ENCODE results near the gene LBH. TPM values are rescaled to one million over a fixed set of nuclear protein-coding genes. Genes with fewer than 3 reads are reported as not detected.

The LBH gene
- total RNA-seq, 1 experiment from 2014 or later = 5.8 TPM

DNA sequence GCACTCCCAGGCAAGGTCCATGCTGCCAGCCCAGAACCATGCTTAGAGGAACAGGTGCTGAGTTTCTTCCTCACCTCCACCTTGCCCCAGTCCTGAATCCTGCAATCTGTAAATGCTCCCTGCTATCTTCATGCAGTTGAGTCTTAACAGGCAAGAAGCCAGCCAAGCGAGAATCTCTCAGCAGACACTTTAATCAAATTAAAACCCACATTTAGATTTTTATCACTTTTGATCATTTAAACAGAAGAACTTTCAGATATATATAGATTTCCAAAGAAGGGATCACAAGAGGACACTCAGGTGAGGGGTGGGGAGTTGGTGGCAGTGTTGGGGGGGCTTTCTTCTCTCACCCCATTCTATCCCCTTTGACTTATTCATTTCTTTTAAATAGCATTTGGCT is 25.9 kb upstream of the LBH start:
- peaks cover 35% of the 10 kb centered on the region; the same call in 1 of the 2 replicates for H3K27me3 ChIP-seq (ENCODE audit: low read length)
- H3K9me2 ChIP-seq (replicated peaks; ENCODE audit: low read length) = no peaks in the 10 kb centered on the region
- no peak for ATAC-seq
- ChIA-PET POLR2A (ENCODE audit: unreplicated experiment) (no interaction called here), CTCF (no interaction called here)
- H3K9me3 ChIP-seq (ENCODE audit: low read length) = no peaks in the 10 kb centered on the region
- H3F3A ChIP-seq (ENCODE audit: low read length, unreplicated experiment) = no peaks in the 10 kb centered on the region
- no peak overlapping the region for H3K4me3 ChIP-seq (ENCODE audit: low read length)
- no peaks in the 10 kb centered on the region for H4K20me1 ChIP-seq (ENCODE audit: low read length)
- H2AFZ ChIP-seq (ENCODE audit: low read length) = no peak overlapping the region
- H3K79me2 ChIP-seq (ENCODE audit: low read length) = no peaks in the 10 kb centered on the region
- intact Hi-C loops (cut with micrococcal nuclease) = no loop called here
- H3K9ac ChIP-seq (ENCODE audit: low read length) = no peak overlapping the region
- no peak overlapping the region for H3K4me2 ChIP-seq (ENCODE audit: low read length)
- BruUV-seq (replicated peaks) = no TSS peak
- no peaks in the 10 kb centered on the region for H3K4me1 ChIP-seq (ENCODE audit: insufficient read depth, low read length)
- no peaks in the 10 kb centered on the region for H3K36me3 ChIP-seq (ENCODE audit: low read depth, low read length)
- no peak overlapping the region for H3K27ac ChIP-seq (ENCODE audit: low read length)
- no peak for DNase-seq
- TF ChIP-seq EZH2 (IDR thresholded peaks at IDR 0.05; ENCODE audit: low read length, unreplicated experiment) (no peak), EZH2phosphoT487 (IDR thresholded peaks at IDR 0.05; ENCODE audit: borderline replicate concordance, low read length) (no peak)
- TF ChIP-seq, protein P1, sequence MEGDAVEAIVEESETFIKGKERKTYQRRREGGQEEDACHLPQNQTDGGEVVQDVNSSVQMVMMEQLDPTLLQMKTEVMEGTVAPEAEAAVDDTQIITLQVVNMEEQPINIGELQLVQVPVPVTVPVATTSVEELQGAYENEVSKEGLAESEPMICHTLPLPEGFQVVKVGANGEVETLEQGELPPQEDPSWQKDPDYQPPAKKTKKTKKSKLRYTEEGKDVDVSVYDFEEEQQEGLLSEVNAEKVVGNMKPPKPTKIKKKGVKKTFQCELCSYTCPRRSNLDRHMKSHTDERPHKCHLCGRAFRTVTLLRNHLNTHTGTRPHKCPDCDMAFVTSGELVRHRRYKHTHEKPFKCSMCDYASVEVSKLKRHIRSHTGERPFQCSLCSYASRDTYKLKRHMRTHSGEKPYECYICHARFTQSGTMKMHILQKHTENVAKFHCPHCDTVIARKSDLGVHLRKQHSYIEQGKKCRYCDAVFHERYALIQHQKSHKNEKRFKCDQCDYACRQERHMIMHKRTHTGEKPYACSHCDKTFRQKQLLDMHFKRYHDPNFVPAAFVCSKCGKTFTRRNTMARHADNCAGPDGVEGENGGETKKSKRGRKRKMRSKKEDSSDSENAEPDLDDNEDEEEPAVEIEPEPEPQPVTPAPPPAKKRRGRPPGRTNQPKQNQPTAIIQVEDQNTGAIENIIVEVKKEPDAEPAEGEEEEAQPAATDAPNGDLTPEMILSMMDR (conservative IDR thresholded peaks at IDR 0.05; ENCODE audit: low read depth, low read length) = no peak

DNA sequence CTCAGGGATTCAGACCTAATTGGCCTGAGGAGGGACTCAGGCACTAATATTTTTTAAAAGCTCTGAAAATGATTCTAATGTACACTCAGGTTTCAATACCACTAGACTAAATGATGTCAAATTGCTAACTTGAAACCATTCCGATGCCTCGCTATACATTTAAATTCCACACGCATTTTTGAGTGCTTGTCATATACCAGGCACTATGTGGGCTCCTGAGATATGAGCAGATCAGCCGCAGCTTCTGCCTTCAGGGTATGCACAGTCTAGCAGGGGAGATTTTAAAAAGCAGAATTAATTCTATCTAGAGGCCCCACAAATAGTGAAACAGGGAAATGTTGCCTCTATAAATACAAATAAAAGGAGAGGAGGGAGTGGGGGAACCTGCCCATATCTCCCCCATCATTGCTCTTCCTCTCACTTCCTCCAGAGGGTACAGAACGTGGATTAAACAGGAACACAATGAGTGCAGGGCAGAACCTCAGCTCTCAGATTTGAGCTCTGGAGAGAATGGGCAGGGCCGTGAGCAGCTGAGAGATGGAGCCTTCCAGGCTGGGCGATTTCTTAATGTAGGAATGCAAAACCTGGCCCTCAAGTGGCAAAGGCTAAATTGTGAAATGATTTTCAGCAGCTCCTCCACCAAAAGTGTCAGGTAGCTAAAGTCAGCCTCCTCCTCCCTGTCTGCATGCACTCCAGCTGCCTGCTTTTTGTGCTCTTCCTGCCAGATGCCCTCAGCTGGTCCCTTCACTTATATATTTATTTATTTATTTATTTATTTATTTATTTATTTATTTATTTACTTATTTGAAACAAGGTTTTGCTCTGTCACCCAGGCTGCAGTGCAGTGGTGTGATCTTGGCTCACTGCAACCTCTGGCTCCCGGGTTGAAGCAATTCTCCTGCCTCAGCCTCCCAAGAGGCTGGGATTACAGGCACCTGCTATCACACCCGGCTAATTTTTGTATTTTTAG is 24.6 kb upstream of the LBH start:
- Histone ChIP-seq H3F3A (ENCODE audit: low read length, unreplicated experiment) (no peaks in the 10 kb centered on the region), H2AFZ (ENCODE audit: low read length) (no peak overlapping the region), H3K36me3 (ENCODE audit: low read depth, low read length) (no peaks in the 10 kb centered on the region), H3K27me3 (ENCODE audit: low read length) (peaks cover 35% of the 10 kb centered on the region; the same call in 1 of the 2 replicates), H3K9ac (ENCODE audit: low read length) (no peak overlapping the region), H3K4me2 (ENCODE audit: low read length) (no peak overlapping the region), H3K4me1 (ENCODE audit: insufficient read depth, low read length) (no peaks in the 10 kb centered on the region), H4K20me1 (ENCODE audit: low read length) (no peaks in the 10 kb centered on the region), H3K79me2 (ENCODE audit: low read length) (no peaks in the 10 kb centered on the region), H3K4me3 (ENCODE audit: low read length) (no peak overlapping the region), H3K9me2 (replicated peaks; ENCODE audit: low read length) (no peaks in the 10 kb centered on the region), H3K27ac (ENCODE audit: low read length) (no peak overlapping the region), H3K9me3 (ENCODE audit: low read length) (no peaks in the 10 kb centered on the region)
- CTCF ChIA-PET = no interaction called here
- POLR2A ChIA-PET (ENCODE audit: unreplicated experiment) = no interaction called here
- ATAC-seq = peak; percentile 38; the same call in 1 of the 2 replicates
- BruUV-seq (replicated peaks) = no TSS peak
- no peak for DNase-seq
- intact Hi-C loops (cut with micrococcal nuclease) = no loop called here
- TF ChIP-seq EZH2phosphoT487 (IDR thresholded peaks at IDR 0.05; ENCODE audit: borderline replicate concordance, low read length) = no peak
- TF ChIP-seq, protein P1 (conservative IDR thresholded peaks at IDR 0.05; ENCODE audit: low read depth, low read length) = 0 out of 2 replicates have a peak, but pooled peaks have one; percentile 15
- no peak for TF ChIP-seq EZH2 (IDR thresholded peaks at IDR 0.05; ENCODE audit: low read length, unreplicated experiment)
